Measurements from ENCODE around the gene IVNS1ABP.

Gene IVNS1ABP

GRCh38 chr1:185293967-185294542, 23.0 kb downstream of the IVNS1ABP start:
- no peak for DNase-seq (ENCODE audit: low read depth)
- TF ChIP-seq CTCF (conservative IDR thresholded peaks at IDR 0.05; ENCODE audit: low read length), result no peak
- H3K4me3 ChIP-seq (ENCODE audit: low read length), result no peak overlapping the region

GRCh38 chr1:185292237-185292636, 24.8 kb downstream of the IVNS1ABP start:
- no peak for TF ChIP-seq CTCF (conservative IDR thresholded peaks at IDR 0.05; ENCODE audit: low read length)
- no peak overlapping the region for H3K4me3 ChIP-seq (ENCODE audit: low read length)
- no peak for DNase-seq (ENCODE audit: low read depth)

- no peak for DNase-seq (ENCODE audit: low read depth)
- no peak overlapping the region for H3K4me3 ChIP-seq (ENCODE audit: low read length)
- TF ChIP-seq CTCF (conservative IDR thresholded peaks at IDR 0.05; ENCODE audit: low read length), result no peak
Measured at GRCh38 chr1:185291652-185292051, 25.4 kb downstream of the IVNS1ABP start.

- no peak overlapping the region for H3K4me3 ChIP-seq (ENCODE audit: low read length)
- TF ChIP-seq CTCF (conservative IDR thresholded peaks at IDR 0.05; ENCODE audit: low read length), result no peak
- no peak for DNase-seq (ENCODE audit: low read depth)
Measured at GRCh38 chr1:185291159-185291558, 25.9 kb downstream of the IVNS1ABP start.

- no peak for DNase-seq (ENCODE audit: low read depth)
- H3K4me3 ChIP-seq (ENCODE audit: low read length), result no peak overlapping the region
- TF ChIP-seq CTCF (conservative IDR thresholded peaks at IDR 0.05; ENCODE audit: low read length), result no peak
Measured at GRCh38 chr1:185289880-185290279, 27.2 kb downstream of the IVNS1ABP start.

- no peak overlapping the region for H3K4me3 ChIP-seq (ENCODE audit: low read length)
- DNase-seq (ENCODE audit: low read depth), result no peak
- TF ChIP-seq CTCF (conservative IDR thresholded peaks at IDR 0.05; ENCODE audit: low read length), result no peak
Measured at GRCh38 chr1:185288435-185288834, 28.6 kb downstream of the IVNS1ABP start.

GRCh38 chr1:185287451-185287850, 29.6 kb downstream of the IVNS1ABP start:
- H3K4me3 ChIP-seq (ENCODE audit: low read length), result no peak overlapping the region
- TF ChIP-seq CTCF (conservative IDR thresholded peaks at IDR 0.05; ENCODE audit: low read length), result no peak
- DNase-seq (ENCODE audit: low read depth), result no peak
